ENCODE measurements around the gene HOXD10.
A peak's percentile ranks its signal among the peaks of the same experiment; 100 is the strongest.

DNA sequence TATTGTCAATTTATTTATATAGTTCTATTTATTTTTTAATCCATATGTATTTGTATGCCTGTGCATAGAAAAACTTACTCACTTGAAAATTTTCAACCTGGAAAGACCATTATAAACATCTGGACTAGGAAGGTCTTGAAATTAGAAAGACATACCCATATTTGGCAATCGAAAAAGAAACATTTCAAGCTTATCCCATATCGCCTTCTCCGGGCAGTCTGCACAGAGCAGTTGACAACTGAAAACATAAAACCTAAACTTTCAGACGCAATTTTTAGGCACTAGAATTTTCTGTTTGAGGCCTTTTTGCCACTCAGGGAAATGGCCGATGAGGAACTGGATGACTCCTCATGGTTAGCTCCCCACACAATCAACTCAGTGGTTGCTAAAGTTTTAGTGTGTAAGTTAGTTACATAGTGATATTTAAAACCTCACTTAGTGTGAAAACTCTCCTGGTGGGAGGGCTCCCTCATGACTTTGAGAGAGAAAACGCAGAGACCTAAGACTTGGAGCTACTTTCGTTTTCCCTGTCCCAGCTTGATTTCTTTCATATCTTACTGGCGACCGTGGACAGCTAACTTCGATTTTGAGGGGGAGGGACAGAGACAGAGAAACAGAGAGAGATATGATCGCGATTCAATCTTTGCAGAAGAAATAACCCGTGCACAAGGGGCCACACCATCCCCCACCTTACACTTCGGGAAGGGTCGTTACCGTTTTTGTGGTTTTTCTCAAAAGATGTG, 20.2 kb upstream of the HOXD10 start:
- TF ChIP-seq POLR2A (IDR thresholded peaks at IDR 0.05; ENCODE audit: extremely low read depth, insufficient read length): peak; percentile 35
- TF ChIP-seq, protein P1, sequence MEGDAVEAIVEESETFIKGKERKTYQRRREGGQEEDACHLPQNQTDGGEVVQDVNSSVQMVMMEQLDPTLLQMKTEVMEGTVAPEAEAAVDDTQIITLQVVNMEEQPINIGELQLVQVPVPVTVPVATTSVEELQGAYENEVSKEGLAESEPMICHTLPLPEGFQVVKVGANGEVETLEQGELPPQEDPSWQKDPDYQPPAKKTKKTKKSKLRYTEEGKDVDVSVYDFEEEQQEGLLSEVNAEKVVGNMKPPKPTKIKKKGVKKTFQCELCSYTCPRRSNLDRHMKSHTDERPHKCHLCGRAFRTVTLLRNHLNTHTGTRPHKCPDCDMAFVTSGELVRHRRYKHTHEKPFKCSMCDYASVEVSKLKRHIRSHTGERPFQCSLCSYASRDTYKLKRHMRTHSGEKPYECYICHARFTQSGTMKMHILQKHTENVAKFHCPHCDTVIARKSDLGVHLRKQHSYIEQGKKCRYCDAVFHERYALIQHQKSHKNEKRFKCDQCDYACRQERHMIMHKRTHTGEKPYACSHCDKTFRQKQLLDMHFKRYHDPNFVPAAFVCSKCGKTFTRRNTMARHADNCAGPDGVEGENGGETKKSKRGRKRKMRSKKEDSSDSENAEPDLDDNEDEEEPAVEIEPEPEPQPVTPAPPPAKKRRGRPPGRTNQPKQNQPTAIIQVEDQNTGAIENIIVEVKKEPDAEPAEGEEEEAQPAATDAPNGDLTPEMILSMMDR (IDR thresholded peaks at IDR 0.05; ENCODE audit: low read depth, low read length): no peak

Data from NB4 (cell line).